Measurements from ENCODE around the gene MSL2. TPM values are rescaled to one million over a fixed set of nuclear protein-coding genes. Genes with fewer than 3 reads are reported as not detected.
"Not testable (repeated sequence)": the region's sequence is repeated elsewhere in the genome, so short reads cannot be mapped to it uniquely, and the experiment has no call there.

Gene MSL2
- total and polyA plus RNA-seq, 2 donors from 2014 or later = 7.2 to 37.1 TPM

- Histone ChIP-seq H3K4me1 (ENCODE audit: control insufficient read depth in 2 of 3, insufficient read depth in 2 of 3, low read depth in 1 of 3, low read length in 3 of 3) (no peaks in the 10 kb centered on the region), H3K9me3 (ENCODE audit: control insufficient read depth in 2 of 3, insufficient read depth in 1 of 3, low read length in 3 of 3) (no peaks in the 10 kb centered on the region), H3K36me3 (ENCODE audit: control insufficient read depth in 2 of 3, insufficient read depth in 3 of 3, low read length in 3 of 3) (peaks cover 0 to 14% (median 7%) of the 10 kb centered on the region in 3 donors), H3K9ac (ENCODE audit: low read length in 3 of 3) (no peak overlapping the region), H3K27me3 (ENCODE audit: control insufficient read depth, insufficient read depth, low read length) (no peaks in the 10 kb centered on the region), H3K27ac (ENCODE audit: low read depth in 2 of 2, low read length in 2 of 2) (no peak overlapping the region), H3K4me3 (ENCODE audit: low read length in 3 of 3) (no peak overlapping the region)
- FAIRE-seq (no peak), DNase-seq (no peak)
- intact Hi-C loops (cut with DNase I) = no loop called here
- no peak for TF ChIP-seq CTCF (IDR thresholded peaks at IDR 0.05; ENCODE audit: borderline replicate concordance, extremely low read depth, insufficient read depth)
Observed at GRCh38 chr3:136146981-136147729, 49.0 kb downstream of the MSL2 start.

GRCh38 chr3:136144397-136144796, 51.7 kb downstream of the MSL2 start:
- intact Hi-C loops (cut with DNase I); H3K9ac ChIP-seq (ENCODE audit: low read length in 3 of 3); H3K27me3 ChIP-seq (ENCODE audit: control insufficient read depth, insufficient read depth, low read length); H3K36me3 ChIP-seq (ENCODE audit: control insufficient read depth in 2 of 3, insufficient read depth in 3 of 3, low read length in 3 of 3); H3K27ac ChIP-seq (ENCODE audit: low read depth in 2 of 2, low read length in 2 of 2); H3K4me1 ChIP-seq (ENCODE audit: control insufficient read depth in 2 of 3, insufficient read depth in 2 of 3, low read depth in 1 of 3, low read length in 3 of 3); DNase-seq; H3K4me3 ChIP-seq (ENCODE audit: low read length in 3 of 3); H3K9me3 ChIP-seq (ENCODE audit: control insufficient read depth in 2 of 3, insufficient read depth in 1 of 3, low read length in 3 of 3); FAIRE-seq: not testable (repeated sequence)

GRCh38 chr3:136142592-136142991, 53.5 kb downstream of the MSL2 start:
- Histone ChIP-seq H3K9me3 (ENCODE audit: control insufficient read depth in 2 of 3, insufficient read depth in 1 of 3, low read length in 3 of 3) (no peaks in the 10 kb centered on the region), H3K27me3 (ENCODE audit: control insufficient read depth, insufficient read depth, low read length) (no peaks in the 10 kb centered on the region), H3K4me3 (ENCODE audit: low read length in 3 of 3) (no peak overlapping the region), H3K36me3 (ENCODE audit: control insufficient read depth in 2 of 3, insufficient read depth in 3 of 3, low read length in 3 of 3) (peaks cover 0 to 6% (median 0%) of the 10 kb centered on the region in 3 donors), H3K9ac (ENCODE audit: low read length in 3 of 3) (no peak overlapping the region), H3K4me1 (ENCODE audit: control insufficient read depth in 2 of 3, insufficient read depth in 2 of 3, low read depth in 1 of 3, low read length in 3 of 3) (no peaks in the 10 kb centered on the region), H3K27ac (ENCODE audit: low read depth in 2 of 2, low read length in 2 of 2) (no peak overlapping the region)
- no peak for FAIRE-seq
- DNase-seq = no peak
- intact Hi-C loops (cut with DNase I) = no loop called here
- no peak for TF ChIP-seq CTCF (IDR thresholded peaks at IDR 0.05; ENCODE audit: borderline replicate concordance, extremely low read depth, insufficient read depth)

GRCh38 chr3:136141891-136142290, 54.2 kb downstream of the MSL2 start:
- no peak overlapping the region for H3K27ac ChIP-seq (ENCODE audit: low read depth in 2 of 2, low read length in 2 of 2)
- no peak overlapping the region for H3K4me3 ChIP-seq (ENCODE audit: low read length in 3 of 3)
- DNase-seq (no peak), FAIRE-seq (no peak)
- H3K4me1 ChIP-seq (ENCODE audit: control insufficient read depth in 2 of 3, insufficient read depth in 2 of 3, low read depth in 1 of 3, low read length in 3 of 3) = no peaks in the 10 kb centered on the region
- no peak for TF ChIP-seq CTCF (IDR thresholded peaks at IDR 0.05; ENCODE audit: borderline replicate concordance, extremely low read depth, insufficient read depth)
- H3K27me3 ChIP-seq (ENCODE audit: control insufficient read depth, insufficient read depth, low read length) = no peaks in the 10 kb centered on the region
- no peak overlapping the region for H3K9ac ChIP-seq (ENCODE audit: low read length in 3 of 3)
- peaks cover 0 to 6% (median 0%) of the 10 kb centered on the region in 3 donors for H3K36me3 ChIP-seq (ENCODE audit: control insufficient read depth in 2 of 3, insufficient read depth in 3 of 3, low read length in 3 of 3)
- H3K9me3 ChIP-seq (ENCODE audit: control insufficient read depth in 2 of 3, insufficient read depth in 1 of 3, low read length in 3 of 3) = no peaks in the 10 kb centered on the region
- intact Hi-C loops (cut with DNase I) = no loop called here

All from kidney (tissue), 14 donors.